ENCODE data around the gene HINT2.

The HINT2 gene

DNA sequence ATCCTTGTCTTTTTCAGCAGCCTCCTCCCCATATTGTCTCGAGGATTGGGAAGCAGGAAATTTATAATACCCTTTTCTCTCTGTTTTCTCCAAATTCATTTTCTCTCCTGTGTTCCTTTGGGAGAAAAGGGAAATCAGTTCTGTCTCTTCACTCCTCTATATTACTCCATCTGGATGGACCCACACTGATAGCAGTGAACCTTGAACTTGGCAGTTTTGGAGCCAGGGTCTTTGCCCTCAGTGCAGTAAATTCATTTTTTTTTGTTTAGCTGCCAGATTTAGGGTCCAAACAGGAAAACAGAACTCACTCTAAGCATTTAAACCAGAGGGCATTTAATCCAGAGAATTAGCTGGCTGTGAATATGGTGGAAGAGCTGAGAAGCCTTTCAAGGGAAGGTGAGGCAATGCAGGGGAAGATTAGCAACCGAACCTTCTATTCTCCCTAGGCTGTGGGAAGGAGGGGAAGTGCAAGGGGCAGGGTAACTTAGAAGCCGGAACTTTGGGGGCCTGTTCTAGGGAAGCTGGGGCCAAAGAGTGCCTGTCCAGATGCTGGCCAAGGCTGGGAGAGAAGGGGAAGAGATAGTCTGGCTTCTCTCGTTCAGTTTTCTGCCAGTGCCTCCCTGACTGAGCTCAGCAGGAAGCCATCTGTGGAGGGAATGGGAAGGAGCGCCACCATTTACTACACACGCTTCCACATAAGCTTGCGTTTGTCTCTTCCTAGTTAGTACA lies 39.8 kb downstream of the HINT2 start:
- no peak for DNase-seq

DNA sequence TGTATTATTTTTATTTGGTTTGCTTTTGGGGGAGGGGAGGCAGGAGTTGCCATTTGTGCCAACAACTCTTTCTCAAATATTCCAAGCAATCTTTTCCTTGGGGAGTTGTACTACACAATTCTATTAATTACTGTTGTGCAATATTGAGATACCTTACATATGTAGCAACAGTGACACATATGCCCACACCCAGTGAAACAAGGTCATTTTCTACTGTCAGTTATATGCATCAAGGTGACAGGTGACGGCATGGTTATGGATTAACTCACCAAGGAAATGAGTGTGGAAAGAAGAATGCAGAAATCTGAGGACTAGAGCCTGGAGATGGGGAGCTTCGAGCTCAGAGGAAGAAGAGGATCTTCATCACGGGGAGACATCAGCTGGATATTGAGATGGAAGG lies 42.9 kb downstream of the HINT2 start:
- no peak for DNase-seq

DNA sequence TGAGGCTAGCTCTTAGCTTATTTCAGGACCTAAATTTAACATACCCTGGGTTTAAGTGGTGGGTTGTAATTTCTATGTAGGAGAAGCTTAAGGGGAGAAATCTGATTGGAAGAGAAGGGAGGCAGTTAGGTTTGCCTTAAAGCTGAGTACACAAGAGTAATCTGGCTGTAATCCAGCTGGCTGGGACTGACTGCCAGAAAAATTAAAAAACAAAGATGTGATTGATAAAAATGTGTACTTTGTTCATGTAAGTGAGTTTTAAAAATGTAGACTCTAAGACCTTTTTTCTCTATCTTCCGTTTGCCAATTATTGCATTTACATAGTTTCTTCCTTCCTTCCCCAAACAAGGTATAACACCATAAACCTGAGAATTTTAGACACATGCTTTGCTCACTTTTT lies 43.3 kb downstream of the HINT2 start:
- no peak for DNase-seq

DNA sequence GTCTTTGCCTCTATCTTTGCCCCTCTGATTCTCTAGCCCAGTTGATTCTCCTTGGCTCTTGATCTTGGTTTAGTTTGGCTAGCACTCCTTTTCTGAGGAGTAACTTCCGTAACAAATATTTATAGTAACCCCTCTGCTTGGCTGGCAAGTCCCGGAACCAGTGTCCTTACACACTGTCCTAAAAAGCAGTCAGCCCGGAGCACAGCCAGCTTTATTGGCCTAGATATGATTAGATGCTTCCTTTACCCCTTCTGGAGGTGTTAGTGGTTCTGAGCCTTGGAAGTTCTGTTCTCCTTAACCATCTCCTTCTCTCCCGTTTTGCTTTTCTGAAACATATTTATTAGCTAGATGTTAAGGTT lies 43.8 kb downstream of the HINT2 start:
- DNase-seq, result no peak

DNA sequence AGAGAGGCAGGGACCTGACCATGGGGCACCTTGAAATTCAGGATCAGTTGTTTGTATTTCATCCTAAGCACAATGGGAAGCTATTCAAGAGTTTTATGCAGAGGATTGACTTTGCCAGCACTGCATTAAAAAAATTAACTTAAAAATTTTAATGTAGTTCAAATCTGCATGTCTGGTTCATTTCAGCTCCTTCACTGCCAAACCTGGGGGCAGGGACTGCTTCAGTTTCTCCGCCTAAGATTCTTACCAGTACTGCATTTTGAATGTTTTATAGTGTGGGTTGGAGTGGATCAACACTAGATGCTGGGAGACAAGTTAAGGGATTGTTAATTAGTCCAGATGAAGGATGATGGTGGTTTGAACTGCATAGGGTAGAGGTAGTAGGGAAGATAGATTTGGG lies 45.1 kb downstream of the HINT2 start:
- DNase-seq, result no peak

DNA sequence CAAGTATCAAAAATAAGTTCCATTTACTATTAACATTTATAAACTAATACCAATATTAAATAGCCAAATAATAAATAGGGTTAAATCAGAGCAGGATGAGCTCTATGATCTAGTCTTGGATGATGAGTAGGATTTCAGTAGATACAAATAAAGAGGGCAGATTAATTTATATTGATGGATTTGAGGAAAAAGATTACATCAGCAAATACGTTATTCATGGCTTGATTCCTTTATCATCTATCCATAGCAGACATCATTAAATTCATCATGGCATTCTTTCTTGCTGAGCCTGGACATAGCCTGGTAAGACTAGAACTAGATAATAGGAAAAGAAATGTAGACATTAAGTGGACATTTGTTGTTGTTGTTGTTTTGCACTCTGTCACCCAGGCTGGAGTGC lies 47.4 kb downstream of the HINT2 start:
- DNase-seq, result no peak

DNA sequence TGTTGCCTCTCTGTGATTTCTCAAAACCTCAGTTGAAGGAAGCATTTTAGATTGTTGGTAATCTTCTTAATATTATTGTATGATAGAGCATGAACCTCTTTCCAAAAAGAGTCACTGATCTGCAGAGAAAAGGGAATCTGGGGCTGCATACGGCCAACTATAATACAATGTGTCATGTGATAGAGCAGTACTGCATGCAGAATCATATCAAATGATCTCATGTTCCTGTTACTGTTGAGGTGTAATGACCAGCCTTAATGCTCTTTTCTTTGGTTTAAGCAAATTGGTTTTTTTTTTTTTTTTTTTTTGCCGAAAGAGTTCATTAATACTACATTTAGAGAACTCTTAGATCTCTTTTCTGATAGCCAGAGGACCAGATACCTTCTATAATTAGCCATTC lies 47.8 kb downstream of the HINT2 start:
- no peak for DNase-seq

DNA sequence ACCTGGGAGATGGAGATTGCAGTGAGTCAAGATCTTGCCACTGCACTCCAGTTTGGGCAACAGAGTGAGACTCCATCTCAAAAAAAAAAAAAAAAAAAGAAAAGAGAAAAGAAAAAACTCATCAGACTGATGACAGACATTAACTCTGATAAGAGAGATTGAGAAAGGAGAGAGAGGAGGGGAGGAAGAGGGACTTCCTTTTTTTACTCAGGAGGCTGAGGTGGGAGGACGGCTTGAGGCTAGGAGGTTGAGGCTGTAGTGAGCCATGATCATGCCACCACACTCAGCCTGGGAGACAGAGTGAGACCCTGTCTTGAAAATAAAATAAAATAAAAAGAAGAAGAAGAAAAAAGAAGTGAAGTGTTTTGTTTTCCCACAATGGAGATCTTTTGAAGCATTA lies 51.0 kb downstream of the HINT2 start:
- DNase-seq, result no peak

DNA sequence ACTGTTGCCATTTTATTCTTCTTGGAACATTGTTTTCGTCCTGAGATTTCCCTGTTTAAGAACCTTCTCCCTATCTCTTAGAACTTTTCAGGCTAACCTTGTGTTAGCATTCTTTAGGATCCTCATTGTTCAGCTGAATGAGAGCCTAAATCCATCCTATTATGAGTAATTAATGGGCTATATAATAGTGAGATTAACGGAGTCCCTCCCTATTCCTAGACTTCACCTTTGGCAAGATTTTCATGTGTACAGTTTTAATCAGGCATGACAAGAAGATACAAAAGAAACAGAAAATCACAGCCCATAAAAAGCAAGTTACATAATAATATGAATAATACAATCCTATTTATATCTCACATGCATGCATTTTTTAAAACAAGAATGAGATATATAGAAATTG lies 51.7 kb downstream of the HINT2 start:
- DNase-seq, result no peak

Measured in T-helper 1 cell (primary cell).